Mucosa of descending colon (tissue), 3 donors: Measurements from ENCODE around the gene BTBD9. TPM values are rescaled to one million over a fixed set of nuclear protein-coding genes. Genes with fewer than 3 reads are reported as not detected.

Experiments
- ATAC-seq: fragments of 200-7000 bp; cut with Tn5 transposase; one replicate; pipeline ENCODE4 v1.9.1; 2020; ENCODE audit warnings: mild to moderate bottlenecking, moderate library complexity
- DNase-seq, 3 donors: peaks; one replicate each; pipeline ENCODE4 v3.0.0-alpha.2; 2020
- H3K36me3 ChIP-seq: fragments of 200-600 bp; one replicate; pipeline ENCODE4 v1.8.0; 2021; ENCODE audit warnings: low read depth, mild to moderate bottlenecking
- H3K4me1 ChIP-seq: fragments of 200-600 bp; one replicate; pipeline ENCODE4 v1.8.0; 2021; ENCODE audit warnings: low read depth, mild to moderate bottlenecking
- H3K4me3 ChIP-seq: fragments of 200-600 bp; one replicate; pipeline ENCODE4 v1.8.0; 2021; ENCODE audit warnings: mild to moderate bottlenecking
- H3K9me3 ChIP-seq: fragments of 200-600 bp; one replicate; pipeline ENCODE4 v1.8.0; 2021; ENCODE audit warnings: mild to moderate bottlenecking
- CTCF ChIP-seq: fragments of 200-600 bp; IDR thresholded peaks from one replicate; pipeline ENCODE4 v1.8.0; 2022; ENCODE audit warnings: antibody characterized with exemption, mild to moderate bottlenecking
- intact Hi-C, 2 donors: fragments of 100-400 bp; cut with DNase I in 1 of 2; cut with micrococcal nuclease in 1 of 2; formaldehyde crosslinking; loops; one replicate each; pipeline versions ENCODE4 v1.11.0 to v1.11.1; 2022; cut with DNase I, micrococcal nuclease
- total RNA-seq, 3 donors: library from RNA; stranded (reverse); fragmentation: NEBNext Ultra II Directional in 2 of 3; extraction: Animal tissue kit (Norgen Biotek cat#: 25700) in 2 of 3; gene quantifications; one replicate each; pipeline versions ENCODE4 v1.2.1 to v1.2.4, GENCODE V29; 2021 to 2023
- donor health status: DM: no; HTN: no; CAD: no; lungs with moderate emphysema.
- donor health status: DM: no; HTN: no; CAD: no.
- donor health status: DM: no; HTN: yes; CAD: no.

Gene BTBD9
- total RNA-seq, 3 donors from 2014 or later = 22.4 to 38.8 (median 23.9) TPM

GRCh38 chr6:38584731-38585130 lies 55.0 kb downstream of the BTBD9 start:
- intact Hi-C loops = no loop called here
- DNase-seq (no peak), ATAC-seq (no peak)
- H3K4me1 ChIP-seq = no peaks in the 10 kb centered on the region
- no peak for TF ChIP-seq CTCF
- H3K36me3 ChIP-seq = no peaks in the 10 kb centered on the region
- H3K4me3 ChIP-seq = no peak overlapping the region
- no peaks in the 10 kb centered on the region for H3K9me3 ChIP-seq

- ATAC-seq (no peak), DNase-seq (no peak)
- intact Hi-C loops = no loop called here
- H3K4me3 ChIP-seq = no peak overlapping the region
- H3K4me1 ChIP-seq = no peaks in the 10 kb centered on the region
- no peaks in the 10 kb centered on the region for H3K36me3 ChIP-seq
- TF ChIP-seq CTCF = no peak
- no peaks in the 10 kb centered on the region for H3K9me3 ChIP-seq
Measured at GRCh38 chr6:38583523-38583922, 56.2 kb downstream of the BTBD9 start.

GRCh38 chr6:38580030-38580429 lies 59.7 kb downstream of the BTBD9 start:
- DNase-seq (no peak), ATAC-seq (no peak)
- Histone ChIP-seq H3K4me3 (no peak overlapping the region), H3K36me3 (no peaks in the 10 kb centered on the region), H3K4me1 (no peaks in the 10 kb centered on the region), H3K9me3 (no peaks in the 10 kb centered on the region)
- intact Hi-C loops = no loop called here
- TF ChIP-seq CTCF = no peak

- Histone ChIP-seq H3K36me3 (no peaks in the 10 kb centered on the region), H3K4me1 (no peaks in the 10 kb centered on the region), H3K9me3 (no peaks in the 10 kb centered on the region), H3K4me3 (no peak overlapping the region)
- no peak for DNase-seq
- no peak for TF ChIP-seq CTCF
- intact Hi-C loops = no loop called here
- no peak for ATAC-seq
Measured at GRCh38 chr6:38579010-38579628, 60.6 kb downstream of the BTBD9 start.

- TF ChIP-seq CTCF = no peak
- H3K9me3 ChIP-seq = no peaks in the 10 kb centered on the region
- ATAC-seq = no peak
- H3K36me3 ChIP-seq = no peaks in the 10 kb centered on the region
- no peak for DNase-seq
- intact Hi-C loops = no loop called here
- H3K4me3 ChIP-seq = no peak overlapping the region
- no peaks in the 10 kb centered on the region for H3K4me1 ChIP-seq
Measured at GRCh38 chr6:38578075-38578474, 61.7 kb downstream of the BTBD9 start.

- TF ChIP-seq CTCF = no peak
- no peak for DNase-seq
- Histone ChIP-seq H3K4me3 (no peak overlapping the region), H3K4me1 (no peaks in the 10 kb centered on the region), H3K9me3 (no peaks in the 10 kb centered on the region), H3K36me3 (no peaks in the 10 kb centered on the region)
- intact Hi-C loops = no loop called here
- ATAC-seq = no peak
Measured at GRCh38 chr6:38577492-38577891, 62.2 kb downstream of the BTBD9 start.
